HL-60 (cell line): Measurements from ENCODE around the gene CORO1C.
A peak's percentile ranks its signal among the peaks of the same experiment; 100 is the strongest.

Experiments
- DNase-seq, 2 experiments: peaks; one replicate each; pipeline ENCODE4 v3.0.0-alpha.2; 2010 to 2020; ENCODE audit warnings: low read depth in 1 of 2, low spot score in 1 of 2
- H3K27ac ChIP-seq: fragments of 250-450 bp; sonication (Bioruptor Pico); replicated peaks from 2 replicates; pipeline ENCODE4 v1.5.1; 2020; ENCODE audit warnings: mild to moderate bottlenecking, moderate library complexity
- H3K27me3 ChIP-seq: fragments of 250-450 bp; sonication (Bioruptor Pico); 2 replicates; pipeline ENCODE4 v1.5.1; 2021; ENCODE audit warnings: mild to moderate bottlenecking, moderate library complexity; ENCODE audit not compliant: insufficient read depth, poor library complexity, severe bottlenecking
- H3K4me3 ChIP-seq: replicated peaks from 2 replicates; pipeline ENCODE4 v1.5.1; 2011; ENCODE audit warnings: mild to moderate bottlenecking, control low read depth, low read length; ENCODE audit not compliant: insufficient read depth
- GABPA ChIP-seq: IDR thresholded peaks from 2 replicates; pipeline ENCODE4 v1.6.1; 2012; ENCODE audit warnings: low read depth
- POLR2AphosphoS5 ChIP-seq: IDR thresholded peaks from 2 replicates; pipeline ENCODE4 v1.6.1; 2012; ENCODE audit warnings: low read depth
- SPI1 ChIP-seq: IDR thresholded peaks from 2 replicates; pipeline ENCODE4 v1.6.1; 2012; ENCODE audit warnings: low read depth, mild to moderate bottlenecking, borderline replicate concordance
- TF ChIP-seq, protein P1 (sequence below): IDR thresholded peaks from 2 replicates; pipeline ENCODE4 v1.6.1; 2012; ENCODE audit warnings: low read depth; ENCODE audit not compliant: insufficient replicate concordance
- TF ChIP-seq, protein P2 (sequence below): IDR thresholded peaks from one replicate; pipeline ENCODE4 v1.5.1; 2011; ENCODE audit warnings: low read length, control low read depth, inconsistent platforms; ENCODE audit not compliant: insufficient read depth

The CORO1C gene

DNA sequence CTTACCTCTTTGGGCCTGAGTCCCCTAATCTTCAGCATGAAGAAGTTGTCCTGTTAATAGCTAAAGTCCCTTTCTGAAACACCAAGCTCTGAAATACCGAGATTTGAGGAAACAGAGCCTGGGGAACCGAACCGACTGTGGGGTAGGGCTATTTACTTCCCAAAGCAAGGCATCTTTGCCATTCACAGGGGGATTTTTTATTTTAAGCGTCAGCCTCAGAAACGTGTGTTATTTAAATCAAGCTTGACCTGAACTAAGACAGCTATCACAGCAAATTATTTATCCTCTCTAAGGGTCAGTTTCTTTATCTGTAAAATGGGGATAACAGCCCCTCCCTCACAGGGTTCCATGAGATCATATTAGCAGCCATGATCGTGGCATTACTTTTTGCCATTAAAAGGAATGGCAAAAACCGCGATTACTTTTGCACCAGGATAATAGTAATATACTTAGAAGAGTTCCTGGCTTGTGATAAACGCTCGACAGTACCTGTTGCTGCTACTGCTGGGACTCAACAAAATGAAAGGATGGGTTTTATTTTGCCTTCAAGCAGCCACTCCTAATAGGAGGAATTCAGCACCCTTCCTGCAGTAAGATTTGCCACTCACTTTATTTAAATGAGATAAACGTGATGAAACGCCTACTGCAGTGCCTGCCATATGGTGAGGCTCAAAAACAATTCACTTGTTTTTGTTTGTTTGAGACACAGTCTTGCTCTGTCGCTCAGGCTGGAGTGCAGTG is 1.3 kb upstream of the CORO1C start:
- peak overlapping the region; percentile 80; the same call in 1 of the 2 replicates for H3K4me3 ChIP-seq
- DNase-seq: no peak
- TF ChIP-seq, protein P1, sequence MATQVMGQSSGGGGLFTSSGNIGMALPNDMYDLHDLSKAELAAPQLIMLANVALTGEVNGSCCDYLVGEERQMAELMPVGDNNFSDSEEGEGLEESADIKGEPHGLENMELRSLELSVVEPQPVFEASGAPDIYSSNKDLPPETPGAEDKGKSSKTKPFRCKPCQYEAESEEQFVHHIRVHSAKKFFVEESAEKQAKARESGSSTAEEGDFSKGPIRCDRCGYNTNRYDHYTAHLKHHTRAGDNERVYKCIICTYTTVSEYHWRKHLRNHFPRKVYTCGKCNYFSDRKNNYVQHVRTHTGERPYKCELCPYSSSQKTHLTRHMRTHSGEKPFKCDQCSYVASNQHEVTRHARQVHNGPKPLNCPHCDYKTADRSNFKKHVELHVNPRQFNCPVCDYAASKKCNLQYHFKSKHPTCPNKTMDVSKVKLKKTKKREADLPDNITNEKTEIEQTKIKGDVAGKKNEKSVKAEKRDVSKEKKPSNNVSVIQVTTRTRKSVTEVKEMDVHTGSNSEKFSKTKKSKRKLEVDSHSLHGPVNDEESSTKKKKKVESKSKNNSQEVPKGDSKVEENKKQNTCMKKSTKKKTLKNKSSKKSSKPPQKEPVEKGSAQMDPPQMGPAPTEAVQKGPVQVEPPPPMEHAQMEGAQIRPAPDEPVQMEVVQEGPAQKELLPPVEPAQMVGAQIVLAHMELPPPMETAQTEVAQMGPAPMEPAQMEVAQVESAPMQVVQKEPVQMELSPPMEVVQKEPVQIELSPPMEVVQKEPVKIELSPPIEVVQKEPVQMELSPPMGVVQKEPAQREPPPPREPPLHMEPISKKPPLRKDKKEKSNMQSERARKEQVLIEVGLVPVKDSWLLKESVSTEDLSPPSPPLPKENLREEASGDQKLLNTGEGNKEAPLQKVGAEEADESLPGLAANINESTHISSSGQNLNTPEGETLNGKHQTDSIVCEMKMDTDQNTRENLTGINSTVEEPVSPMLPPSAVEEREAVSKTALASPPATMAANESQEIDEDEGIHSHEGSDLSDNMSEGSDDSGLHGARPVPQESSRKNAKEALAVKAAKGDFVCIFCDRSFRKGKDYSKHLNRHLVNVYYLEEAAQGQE: no peak
- no peak for TF ChIP-seq GABPA
- H3K27me3 ChIP-seq: no peaks in the 10 kb centered on the region
- no peak overlapping the region for H3K27ac ChIP-seq

DNA sequence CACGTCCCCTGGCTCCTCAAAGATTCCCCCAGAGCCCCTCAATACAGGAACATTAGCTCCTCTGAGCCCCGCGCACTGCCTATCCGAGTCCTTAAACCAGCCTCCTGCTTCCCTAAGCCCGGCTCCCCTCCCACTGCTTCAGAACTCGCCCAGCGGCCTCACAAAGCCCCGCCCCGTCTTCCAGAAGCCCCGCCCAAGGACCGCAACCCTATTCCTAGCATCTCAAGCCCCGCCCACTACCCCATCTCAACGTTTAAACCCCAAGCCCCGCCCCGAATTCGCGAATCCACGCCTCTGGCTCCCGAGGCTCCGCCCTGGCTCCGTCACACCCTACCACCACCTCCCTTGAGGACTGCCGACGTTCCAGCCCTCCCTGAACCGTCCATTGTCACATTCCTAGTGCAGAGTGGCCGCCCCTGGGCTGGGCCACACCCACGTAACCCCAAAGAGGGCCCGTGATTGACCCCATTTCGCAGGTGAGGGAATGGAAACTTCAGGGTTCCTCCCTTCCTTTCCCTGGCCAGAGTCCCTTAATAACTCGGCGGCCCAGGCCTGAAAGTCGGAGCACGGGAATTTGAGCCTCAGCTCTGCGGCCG is 646 bp upstream of the CORO1C start:
- TF ChIP-seq GABPA: no peak
- TF ChIP-seq, protein P2, sequence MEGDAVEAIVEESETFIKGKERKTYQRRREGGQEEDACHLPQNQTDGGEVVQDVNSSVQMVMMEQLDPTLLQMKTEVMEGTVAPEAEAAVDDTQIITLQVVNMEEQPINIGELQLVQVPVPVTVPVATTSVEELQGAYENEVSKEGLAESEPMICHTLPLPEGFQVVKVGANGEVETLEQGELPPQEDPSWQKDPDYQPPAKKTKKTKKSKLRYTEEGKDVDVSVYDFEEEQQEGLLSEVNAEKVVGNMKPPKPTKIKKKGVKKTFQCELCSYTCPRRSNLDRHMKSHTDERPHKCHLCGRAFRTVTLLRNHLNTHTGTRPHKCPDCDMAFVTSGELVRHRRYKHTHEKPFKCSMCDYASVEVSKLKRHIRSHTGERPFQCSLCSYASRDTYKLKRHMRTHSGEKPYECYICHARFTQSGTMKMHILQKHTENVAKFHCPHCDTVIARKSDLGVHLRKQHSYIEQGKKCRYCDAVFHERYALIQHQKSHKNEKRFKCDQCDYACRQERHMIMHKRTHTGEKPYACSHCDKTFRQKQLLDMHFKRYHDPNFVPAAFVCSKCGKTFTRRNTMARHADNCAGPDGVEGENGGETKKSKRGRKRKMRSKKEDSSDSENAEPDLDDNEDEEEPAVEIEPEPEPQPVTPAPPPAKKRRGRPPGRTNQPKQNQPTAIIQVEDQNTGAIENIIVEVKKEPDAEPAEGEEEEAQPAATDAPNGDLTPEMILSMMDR: no peak
- TF ChIP-seq, protein P1: no peak
- no peak for TF ChIP-seq SPI1
- no peak for TF ChIP-seq POLR2AphosphoS5
- DNase-seq: peak; percentile 91 to 98
- no peaks in the 10 kb centered on the region for H3K27me3 ChIP-seq
- H3K4me3 ChIP-seq: peak overlapping the region; percentile 80
- H3K27ac ChIP-seq: peak overlapping the region; percentile 84

DNA sequence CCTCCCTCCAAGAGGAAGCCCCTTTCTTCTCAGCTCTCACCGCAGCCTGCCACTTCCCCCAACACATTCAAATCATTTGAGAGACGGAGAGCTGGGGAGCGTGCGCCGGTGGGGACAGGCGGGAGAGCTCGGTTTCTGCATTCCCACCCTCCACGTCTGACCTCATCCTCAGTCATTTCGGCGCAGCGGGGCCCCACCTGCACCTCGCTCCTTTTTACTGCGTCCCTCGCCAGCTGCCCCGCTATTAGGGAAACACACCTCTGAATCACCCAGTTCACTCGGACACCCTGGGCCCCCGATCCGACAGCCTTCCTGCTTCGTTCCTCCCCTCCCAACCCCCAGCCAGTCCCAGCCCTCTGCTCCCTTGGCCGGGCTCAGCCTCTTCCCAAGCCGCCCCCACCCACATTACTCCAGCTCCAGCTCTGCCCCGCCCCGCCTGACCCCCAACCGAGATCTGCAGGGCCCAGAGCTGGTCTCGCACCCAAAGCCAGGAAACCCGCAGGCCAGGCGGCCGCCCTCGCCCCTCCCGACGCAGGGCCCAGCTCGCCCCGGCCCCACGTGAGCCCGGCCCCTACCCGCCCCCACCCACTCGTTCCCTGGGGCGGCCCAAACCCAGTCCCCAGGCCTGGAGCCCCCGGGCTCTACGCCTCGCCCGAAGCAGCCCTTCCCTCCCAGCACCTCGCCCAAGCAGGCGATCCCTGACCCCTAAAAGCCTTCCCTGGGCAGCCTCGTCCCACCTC is 783 bp downstream of the CORO1C start:
- TF ChIP-seq SPI1 (peak; percentile 78), POLR2AphosphoS5 (no peak)
- H3K4me3 ChIP-seq: peak overlapping the region; percentile 80
- DNase-seq: peak in 1 of 2 experiments; percentile 74
- H3K27ac ChIP-seq: peak overlapping the region; percentile 86
- no peaks in the 10 kb centered on the region for H3K27me3 ChIP-seq

DNA sequence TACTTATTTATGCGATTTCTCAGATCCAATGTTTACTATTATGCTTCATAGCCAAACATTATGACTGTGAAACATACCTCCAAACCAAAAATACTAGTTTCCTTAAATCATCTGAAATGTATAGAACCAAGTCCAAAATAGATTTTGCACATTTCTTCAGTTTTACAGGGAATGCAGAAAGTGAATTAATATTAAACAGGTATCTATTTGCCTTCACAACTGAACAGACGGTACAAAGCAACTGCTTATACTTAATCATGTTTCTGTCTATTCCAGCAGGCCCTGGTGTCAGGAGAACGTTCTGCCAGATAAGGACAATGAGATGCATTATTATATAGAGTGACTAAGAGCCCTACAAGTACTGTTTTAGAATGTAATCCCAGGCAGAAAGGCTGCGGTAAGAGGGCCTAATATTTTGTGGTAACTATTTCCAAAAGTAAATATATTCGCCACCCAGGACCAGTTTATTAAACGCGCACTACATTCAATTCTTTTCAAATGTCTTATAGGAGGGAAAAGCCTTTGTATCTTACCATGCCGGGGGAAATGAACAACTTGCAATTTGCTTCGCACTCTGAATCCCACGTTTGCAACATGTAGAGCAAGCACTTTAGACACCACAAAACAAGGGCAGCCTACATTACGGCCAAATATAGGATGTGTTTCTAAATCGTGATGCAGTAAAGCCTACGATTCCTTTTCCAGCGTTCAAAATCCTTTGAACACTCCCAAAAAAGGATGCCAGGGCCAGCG is 1.5 kb downstream of the CORO1C start:
- peak overlapping the region; percentile 80 for H3K4me3 ChIP-seq
- no peak for TF ChIP-seq POLR2AphosphoS5
- TF ChIP-seq, protein P1: no peak
- no peak for TF ChIP-seq GABPA
- no peak for TF ChIP-seq SPI1
- TF ChIP-seq, protein P2: no peak
- no peak for DNase-seq
- no peaks in the 10 kb centered on the region for H3K27me3 ChIP-seq
- peak overlapping the region; percentile 86 for H3K27ac ChIP-seq
